SK-N-SH (cell line): ENCODE data around the gene MLANA. TPM values are rescaled to one million over a fixed set of nuclear protein-coding genes. Genes with fewer than 3 reads are reported as not detected.

Experiments used
- CTCF ChIA-PET: fragments of 300-600, 350-600 bp; formaldehyde crosslinking; extraction: SDS; loops from one replicate; lab custom pipeline; 2021; lab: Yijun Ruan, JAX
- POLR2A ChIA-PET: fragments of 350-600 bp; sonication (Branson Sonifier 250); formaldehyde crosslinking; extraction: SDS; loops from one replicate; lab custom pipeline; 2020; ENCODE audit warnings: antibody characterized with exemption, inconsistent platforms; lab: Yijun Ruan, JAX
- DNase-seq: peaks from one replicate; pipeline ENCODE4 v3.0.0; 2012
- H2AFZ ChIP-seq: fragments of 200-600 bp; sonication (generic); 2 replicates; pipeline ENCODE4 v1.8.1; 2016; ENCODE audit warnings: antibody characterized with exemption, mild to moderate bottlenecking, low read depth
- H3F3A ChIP-seq: fragments of 200-600 bp; sonication (generic); replicated peaks from 2 replicates; pipeline ENCODE3; 2016; ENCODE audit warnings: antibody characterized with exemption, mild to moderate bottlenecking; ENCODE audit not compliant: insufficient read depth
- H3K27ac ChIP-seq, 2 experiments: fragments of 200-500 bp in 1 of 2; fragments of 200-600 bp in 1 of 2; sonication (Bioruptor generic) in 1 of 2; sonication (generic), shearing (Covaris generic) in 1 of 2; 2 replicates each; pipeline versions ENCODE4 v1.5.1 to v1.6.1; 2014 to 2016; ENCODE audit warnings: low read depth in 2 of 2, inconsistent platforms in 1 of 2, low read length in 1 of 2, mild to moderate bottlenecking in 1 of 2, mixed read lengths in 1 of 2
- H3K27me3 ChIP-seq: fragments of 200-600 bp; sonication (generic), shearing (Covaris generic); 2 replicates; pipeline ENCODE4 v1.6.1; 2016; ENCODE audit warnings: mixed run types; ENCODE audit not compliant: insufficient read depth
- H3K36me3 ChIP-seq, 2 experiments: fragments of 200-500 bp in 1 of 2; fragments of 200-600 bp in 1 of 2; sonication (Bioruptor generic) in 1 of 2; sonication (generic) in 1 of 2; replicated peaks in 1 of 2; 2 replicates each; pipeline versions ENCODE3 to v1.5.1; 2014 to 2016; ENCODE audit warnings: low read length in 1 of 2, mild to moderate bottlenecking in 1 of 2; ENCODE audit not compliant: insufficient read depth in 2 of 2, control insufficient read depth in 1 of 2
- H3K4me1 ChIP-seq, 2 experiments: fragments of 200-500 bp in 1 of 2; fragments of 200-600 bp in 1 of 2; sonication (Bioruptor generic) in 1 of 2; sonication (generic), shearing (Covaris generic) in 1 of 2; 2 replicates each; pipeline versions ENCODE4 v1.5.1 to v1.6.1; 2014 to 2016; ENCODE audit warnings: low read depth in 1 of 2, low read length in 1 of 2, mixed run types in 1 of 2; ENCODE audit not compliant: insufficient read depth in 2 of 2, control insufficient read depth in 1 of 2
- H3K4me2 ChIP-seq: fragments of 200-600 bp; sonication (generic), shearing (Covaris generic); 2 replicates; pipeline ENCODE4 v1.6.1; 2017; ENCODE audit warnings: mixed run types
- H3K4me3 ChIP-seq, 2 experiments: fragments of 200-500 bp in 1 of 2; fragments of 200-600 bp in 1 of 2; sonication (Bioruptor generic) in 1 of 2; sonication (generic), shearing (Covaris generic) in 1 of 2; 2 replicates each; pipeline versions ENCODE4 v1.5.1 to v1.8.1; 2014 to 2016; ENCODE audit warnings: low read depth in 2 of 2, inconsistent platforms in 1 of 2, low read length in 1 of 2, mild to moderate bottlenecking in 1 of 2, mixed read lengths in 1 of 2, moderate library complexity in 1 of 2
- H3K79me2 ChIP-seq: fragments of 200-600 bp; sonication (generic); 2 replicates; pipeline ENCODE4 v1.8.1; 2017; ENCODE audit warnings: mild to moderate bottlenecking; ENCODE audit not compliant: insufficient read depth
- H3K9ac ChIP-seq: fragments of 200-600 bp; sonication (generic); 2 replicates; pipeline ENCODE4 v1.6.1; 2017; ENCODE audit warnings: mixed run types
- H3K9me2 ChIP-seq: fragments of 200-600 bp; sonication (generic); 2 replicates; pipeline ENCODE4 v1.6.1; 2017; ENCODE audit warnings: mixed run types
- H3K9me3 ChIP-seq: fragments of 200-600 bp; sonication (generic); 2 replicates; pipeline ENCODE4 v1.6.1; 2017; ENCODE audit warnings: mixed run types, mild to moderate bottlenecking, moderate library complexity
- H4K20me1 ChIP-seq: fragments of 200-600 bp; sonication (generic); 2 replicates; pipeline ENCODE4 v1.6.1; 2017; ENCODE audit warnings: mild to moderate bottlenecking, mixed run types; ENCODE audit not compliant: insufficient read depth
- CHD2 ChIP-seq: fragments of 150-350 bp; IDR thresholded peaks from 2 replicates; pipeline ENCODE4 v1.6.1; 2018; ENCODE audit warnings: low read length; ENCODE audit not compliant: partially characterized antibody
- CTCF ChIP-seq: fragments of 200-600 bp; sonication (generic); IDR thresholded peaks from 2 replicates; pipeline ENCODE4 v1.6.1; 2017; ENCODE audit warnings: antibody characterized with exemption, mild to moderate bottlenecking, moderate library complexity
- ELF1 ChIP-seq: IDR thresholded peaks from 2 replicates; pipeline ENCODE4 v1.4.0; 2012
- FOXM1 ChIP-seq: IDR thresholded peaks from 2 replicates; pipeline ENCODE4 v1.4.0; 2012; ENCODE audit warnings: low read depth, mild to moderate bottlenecking
- JUND ChIP-seq: IDR thresholded peaks from 2 replicates; pipeline ENCODE4 v1.4.0; 2012
- MAX ChIP-seq: IDR thresholded peaks from 2 replicates; pipeline ENCODE4 v1.4.0; 2012; ENCODE audit warnings: low read depth
- MEF2A ChIP-seq: IDR thresholded peaks from 2 replicates; pipeline ENCODE4 v1.4.0; 2012; ENCODE audit warnings: low read depth, borderline replicate concordance
- NFIC ChIP-seq: IDR thresholded peaks from 2 replicates; pipeline ENCODE4 v1.4.0; 2012; ENCODE audit warnings: borderline replicate concordance
- NRF1 ChIP-seq: IDR thresholded peaks from 2 replicates; pipeline ENCODE4 v1.6.1; 2012; ENCODE audit warnings: low read depth, mild to moderate bottlenecking, low read length
- PBX3 ChIP-seq: IDR thresholded peaks from 2 replicates; pipeline ENCODE4; 2012
- POLR2AphosphoS5 ChIP-seq: IDR thresholded peaks from 2 replicates; pipeline ENCODE4 v1.6.1; 2012; ENCODE audit warnings: low read depth, low read length
- REST ChIP-seq: IDR thresholded peaks from 2 replicates; pipeline ENCODE4 v1.6.1; 2012; ENCODE audit warnings: mild to moderate bottlenecking, low read depth, low read length, moderate library complexity
- RFX5 ChIP-seq: IDR thresholded peaks from 2 replicates; pipeline ENCODE4 v1.6.1; 2012; ENCODE audit warnings: mild to moderate bottlenecking, improper control_type of control experiment, low read length
- RXRA ChIP-seq: IDR thresholded peaks from 2 replicates; pipeline ENCODE4 v1.4.0; 2012; ENCODE audit warnings: low read depth, mild to moderate bottlenecking, borderline replicate concordance
- SIN3A ChIP-seq: IDR thresholded peaks from 2 replicates; pipeline ENCODE4 v1.6.1; 2012; ENCODE audit warnings: low read depth, mild to moderate bottlenecking, low read length, moderate library complexity, borderline replicate concordance
- TCF12 ChIP-seq: IDR thresholded peaks from 2 replicates; pipeline ENCODE4 v1.4.0; 2012
- WGBS: methylation state at CpG from one replicate; pipeline ENCODE4 v1.1.6; 2017; ENCODE audit warnings: low lambda C conversion rate; 5-methylcytosine and 5-hydroxymethylcytosine counted together
- polyA plus RNA-seq, 3 experiments: library from polyadenylated mRNA; depleted of rRNA; stranded (reverse); fragments of >200 nt; gene quantifications; 2 replicates each; pipeline ENCODE4 v1.2.3, GENCODE V29; 2012
- TF ChIP-seq, protein P1 (sequence below): IDR thresholded peaks from 2 replicates; pipeline ENCODE4 v1.4.0; 2012; ENCODE audit warnings: low read depth, borderline replicate concordance

Gene MLANA
- polyA plus RNA-seq, 1 of the 3 experiments (the other 2 are of a cell fraction), result not detected

- TF ChIP-seq NFIC, result no peak
- TF ChIP-seq POLR2AphosphoS5, result no peak
- TF ChIP-seq PBX3, result no peak
- TF ChIP-seq SIN3A, result no peak
- no peak for TF ChIP-seq JUND
- TF ChIP-seq FOXM1, result no peak
- TF ChIP-seq ELF1, result no peak
- TF ChIP-seq MEF2A, result no peak
- TF ChIP-seq REST, result no peak
- TF ChIP-seq, protein P1, sequence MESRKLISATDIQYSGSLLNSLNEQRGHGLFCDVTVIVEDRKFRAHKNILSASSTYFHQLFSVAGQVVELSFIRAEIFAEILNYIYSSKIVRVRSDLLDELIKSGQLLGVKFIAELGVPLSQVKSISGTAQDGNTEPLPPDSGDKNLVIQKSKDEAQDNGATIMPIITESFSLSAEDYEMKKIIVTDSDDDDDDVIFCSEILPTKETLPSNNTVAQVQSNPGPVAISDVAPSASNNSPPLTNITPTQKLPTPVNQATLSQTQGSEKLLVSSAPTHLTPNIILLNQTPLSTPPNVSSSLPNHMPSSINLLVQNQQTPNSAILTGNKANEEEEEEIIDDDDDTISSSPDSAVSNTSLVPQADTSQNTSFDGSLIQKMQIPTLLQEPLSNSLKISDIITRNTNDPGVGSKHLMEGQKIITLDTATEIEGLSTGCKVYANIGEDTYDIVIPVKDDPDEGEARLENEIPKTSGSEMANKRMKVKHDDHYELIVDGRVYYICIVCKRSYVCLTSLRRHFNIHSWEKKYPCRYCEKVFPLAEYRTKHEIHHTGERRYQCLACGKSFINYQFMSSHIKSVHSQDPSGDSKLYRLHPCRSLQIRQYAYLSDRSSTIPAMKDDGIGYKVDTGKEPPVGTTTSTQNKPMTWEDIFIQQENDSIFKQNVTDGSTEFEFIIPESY, result no peak
- TF ChIP-seq NRF1, result no peak
- no peak for TF ChIP-seq CTCF
- no peak for TF ChIP-seq MAX
- no peak for TF ChIP-seq RFX5
- no peak for TF ChIP-seq TCF12
- no peak for TF ChIP-seq RXRA
- no peak for TF ChIP-seq CHD2
- CTCF ChIA-PET, result interaction anchor here (1.0 kb wide), 1 partner anchor 33 kb away, joined by 3 read pairs; no protein-coding TSS in a partner anchor
- Histone ChIP-seq H3K9me3 (no peaks in the 10 kb centered on the region), H3K9ac (no peak overlapping the region), H3F3A (no peaks in the 10 kb centered on the region), H3K36me3 (no peaks in the 10 kb centered on the region), H2AFZ (no peak overlapping the region), H3K4me3 (no peak overlapping the region), H3K4me1 (no peaks in the 10 kb centered on the region), H3K4me2 (no peak overlapping the region), H4K20me1 (no peaks in the 10 kb centered on the region), H3K27me3 (no peaks in the 10 kb centered on the region), H3K27ac (no peak overlapping the region), H3K9me2 (no peaks in the 10 kb centered on the region), H3K79me2 (no peaks in the 10 kb centered on the region)
- POLR2A ChIA-PET, result no interaction called here
- WGBS, result 47% methylated on average over 1 of the region's 1 CpG
- DNase-seq, result no peak
Measured at GRCh38 chr9:5852987-5853386, 37.7 kb upstream of the MLANA start.
